SK-N-SH (cell line): ENCODE measurements around the gene TERC. TPM values are rescaled to one million over a fixed set of nuclear protein-coding genes. Genes with fewer than 3 reads are reported as not detected.

ENCODE experiments used
- CTCF ChIA-PET: fragments of 300-600, 350-600 bp; formaldehyde crosslinking; extraction: SDS; loops from one replicate; lab custom pipeline; 2021; lab: Yijun Ruan, JAX
- POLR2A ChIA-PET: fragments of 350-600 bp; sonication (Branson Sonifier 250); formaldehyde crosslinking; extraction: SDS; loops from one replicate; lab custom pipeline; 2020; ENCODE audit warnings: antibody characterized with exemption, inconsistent platforms; lab: Yijun Ruan, JAX
- DNase-seq: peaks from one replicate; pipeline ENCODE4 v3.0.0; 2012
- H2AFZ ChIP-seq: fragments of 200-600 bp; sonication (generic); 2 replicates; pipeline ENCODE4 v1.8.1; 2016; ENCODE audit warnings: antibody characterized with exemption, mild to moderate bottlenecking, low read depth
- H3F3A ChIP-seq: fragments of 200-600 bp; sonication (generic); replicated peaks from 2 replicates; pipeline ENCODE3; 2016; ENCODE audit warnings: antibody characterized with exemption, mild to moderate bottlenecking; ENCODE audit not compliant: insufficient read depth
- H3K27ac ChIP-seq, 2 experiments: fragments of 200-500 bp in 1 of 2; fragments of 200-600 bp in 1 of 2; sonication (Bioruptor generic) in 1 of 2; sonication (generic), shearing (Covaris generic) in 1 of 2; 2 replicates each; pipeline versions ENCODE4 v1.5.1 to v1.6.1; 2014 to 2016; ENCODE audit warnings: low read depth in 2 of 2, inconsistent platforms in 1 of 2, low read length in 1 of 2, mild to moderate bottlenecking in 1 of 2, mixed read lengths in 1 of 2
- H3K27me3 ChIP-seq: fragments of 200-600 bp; sonication (generic), shearing (Covaris generic); 2 replicates; pipeline ENCODE4 v1.6.1; 2016; ENCODE audit warnings: mixed run types; ENCODE audit not compliant: insufficient read depth
- H3K36me3 ChIP-seq, 2 experiments: fragments of 200-500 bp in 1 of 2; fragments of 200-600 bp in 1 of 2; sonication (Bioruptor generic) in 1 of 2; sonication (generic) in 1 of 2; replicated peaks in 1 of 2; 2 replicates each; pipeline versions ENCODE3 to v1.5.1; 2014 to 2016; ENCODE audit warnings: low read length in 1 of 2, mild to moderate bottlenecking in 1 of 2; ENCODE audit not compliant: insufficient read depth in 2 of 2, control insufficient read depth in 1 of 2
- H3K4me1 ChIP-seq, 2 experiments: fragments of 200-500 bp in 1 of 2; fragments of 200-600 bp in 1 of 2; sonication (Bioruptor generic) in 1 of 2; sonication (generic), shearing (Covaris generic) in 1 of 2; 2 replicates each; pipeline versions ENCODE4 v1.5.1 to v1.6.1; 2014 to 2016; ENCODE audit warnings: low read depth in 1 of 2, low read length in 1 of 2, mixed run types in 1 of 2; ENCODE audit not compliant: insufficient read depth in 2 of 2, control insufficient read depth in 1 of 2
- H3K4me2 ChIP-seq: fragments of 200-600 bp; sonication (generic), shearing (Covaris generic); 2 replicates; pipeline ENCODE4 v1.6.1; 2017; ENCODE audit warnings: mixed run types
- H3K4me3 ChIP-seq, 2 experiments: fragments of 200-500 bp in 1 of 2; fragments of 200-600 bp in 1 of 2; sonication (Bioruptor generic) in 1 of 2; sonication (generic), shearing (Covaris generic) in 1 of 2; 2 replicates each; pipeline versions ENCODE4 v1.5.1 to v1.8.1; 2014 to 2016; ENCODE audit warnings: low read depth in 2 of 2, inconsistent platforms in 1 of 2, low read length in 1 of 2, mild to moderate bottlenecking in 1 of 2, mixed read lengths in 1 of 2, moderate library complexity in 1 of 2
- H3K79me2 ChIP-seq: fragments of 200-600 bp; sonication (generic); 2 replicates; pipeline ENCODE4 v1.8.1; 2017; ENCODE audit warnings: mild to moderate bottlenecking; ENCODE audit not compliant: insufficient read depth
- H3K9ac ChIP-seq: fragments of 200-600 bp; sonication (generic); 2 replicates; pipeline ENCODE4 v1.6.1; 2017; ENCODE audit warnings: mixed run types
- H3K9me2 ChIP-seq: fragments of 200-600 bp; sonication (generic); 2 replicates; pipeline ENCODE4 v1.6.1; 2017; ENCODE audit warnings: mixed run types
- H3K9me3 ChIP-seq: fragments of 200-600 bp; sonication (generic); 2 replicates; pipeline ENCODE4 v1.6.1; 2017; ENCODE audit warnings: mixed run types, mild to moderate bottlenecking, moderate library complexity
- H4K20me1 ChIP-seq: fragments of 200-600 bp; sonication (generic); 2 replicates; pipeline ENCODE4 v1.6.1; 2017; ENCODE audit warnings: mild to moderate bottlenecking, mixed run types; ENCODE audit not compliant: insufficient read depth
- CHD2 ChIP-seq: fragments of 150-350 bp; IDR thresholded peaks from 2 replicates; pipeline ENCODE4 v1.6.1; 2018; ENCODE audit warnings: low read length; ENCODE audit not compliant: partially characterized antibody
- EP300 ChIP-seq, 2 experiments: IDR thresholded peaks; 2 replicates each; pipeline versions ENCODE4 v1.4.0 to v1.6.1; 2012; ENCODE audit warnings: borderline replicate concordance in 1 of 2, low read depth in 1 of 2, low read length in 1 of 2
- EZH2phosphoT487 ChIP-seq: fragments of 200-600 bp; sonication (generic); IDR thresholded peaks from 2 replicates; pipeline ENCODE4 v1.6.1; 2017; ENCODE audit warnings: low read depth, mixed run types, mild to moderate bottlenecking, antibody characterized with exemption, moderate library complexity, borderline replicate concordance
- FOSL2 ChIP-seq: IDR thresholded peaks from 2 replicates; pipeline ENCODE4 v1.4.0; 2012; ENCODE audit warnings: low read depth, mild to moderate bottlenecking, moderate library complexity, borderline replicate concordance
- FOXM1 ChIP-seq: IDR thresholded peaks from 2 replicates; pipeline ENCODE4 v1.4.0; 2012; ENCODE audit warnings: low read depth, mild to moderate bottlenecking
- GABPA ChIP-seq: IDR thresholded peaks from 2 replicates; pipeline ENCODE4 v1.4.0; 2012; ENCODE audit warnings: low read depth, mild to moderate bottlenecking
- GATA2 ChIP-seq: sonication (generic); formaldehyde crosslinking; IDR thresholded peaks from 2 replicates; pipeline ENCODE4 v1.5.0; 2020; ENCODE audit warnings: mild to moderate bottlenecking, missing genetic modification reagents
- MXI1 ChIP-seq: IDR thresholded peaks from 2 replicates; pipeline ENCODE4 v1.6.1; 2012; ENCODE audit warnings: mild to moderate bottlenecking, low read depth, low read length, improper control_type of control experiment
- NFIC ChIP-seq: IDR thresholded peaks from 2 replicates; pipeline ENCODE4 v1.4.0; 2012; ENCODE audit warnings: borderline replicate concordance
- POLR2AphosphoS5 ChIP-seq: IDR thresholded peaks from 2 replicates; pipeline ENCODE4 v1.6.1; 2012; ENCODE audit warnings: low read depth, low read length
- RCOR1 ChIP-seq: fragments of 150-350 bp; IDR thresholded peaks from 2 replicates; pipeline ENCODE4 v1.6.1; 2017; ENCODE audit warnings: antibody characterized with exemption, low read length
- RXRA ChIP-seq: IDR thresholded peaks from 2 replicates; pipeline ENCODE4 v1.4.0; 2012; ENCODE audit warnings: low read depth, mild to moderate bottlenecking, borderline replicate concordance
- SIN3A ChIP-seq: IDR thresholded peaks from 2 replicates; pipeline ENCODE4 v1.6.1; 2012; ENCODE audit warnings: low read depth, mild to moderate bottlenecking, low read length, moderate library complexity, borderline replicate concordance
- SMC3 ChIP-seq: IDR thresholded peaks from 2 replicates; pipeline ENCODE4 v1.6.1; 2012; ENCODE audit warnings: low read depth, low read length, improper control_type of control experiment
- TAF1 ChIP-seq: IDR thresholded peaks from 2 replicates; pipeline ENCODE4 v1.6.1; 2012; ENCODE audit warnings: low read depth, mild to moderate bottlenecking, low read length, moderate library complexity, borderline replicate concordance
- TCF12 ChIP-seq: IDR thresholded peaks from 2 replicates; pipeline ENCODE4 v1.4.0; 2012
- TEAD4 ChIP-seq: IDR thresholded peaks from 2 replicates; pipeline ENCODE4 v1.4.0; 2012; ENCODE audit warnings: mild to moderate bottlenecking, borderline replicate concordance; ENCODE audit not compliant: insufficient read depth
- YY1 ChIP-seq: IDR thresholded peaks from 2 replicates; pipeline ENCODE4 v1.4.0; 2012; ENCODE audit warnings: low read depth, mild to moderate bottlenecking
- WGBS: methylation state at CpG from one replicate; pipeline ENCODE4 v1.1.6; 2017; ENCODE audit warnings: low lambda C conversion rate; 5-methylcytosine and 5-hydroxymethylcytosine counted together
- polyA plus RNA-seq, 3 experiments: library from polyadenylated mRNA; depleted of rRNA; stranded (reverse); fragments of >200 nt; gene quantifications; 2 replicates each; pipeline ENCODE4 v1.2.3, GENCODE V29; 2012
- TF ChIP-seq, protein P1 (sequence below): fragments of 150-350 bp; IDR thresholded peaks from 2 replicates; pipeline ENCODE4 v1.6.1; 2017; ENCODE audit warnings: antibody characterized with exemption, low read length, low read depth, borderline replicate concordance
- TF ChIP-seq, protein P2 (sequence below): IDR thresholded peaks from 2 replicates; pipeline ENCODE4; 2012
- TF ChIP-seq, protein P3 (sequence below): IDR thresholded peaks from 2 replicates; pipeline ENCODE4 v1.4.0; 2012; ENCODE audit warnings: low read depth, borderline replicate concordance
- TF ChIP-seq, protein P4 (sequence below): IDR thresholded peaks from 2 replicates; pipeline ENCODE4 v1.4.0; 2012; ENCODE audit warnings: low read depth, borderline replicate concordance
- TF ChIP-seq, protein P5 (sequence below): fragments of 200-600 bp; sonication (generic); IDR thresholded peaks from 2 replicates; pipeline ENCODE4 v1.6.1; 2017; ENCODE audit warnings: antibody characterized with exemption, mild to moderate bottlenecking, moderate library complexity
- TF ChIP-seq, protein P6 (sequence below): IDR thresholded peaks from 2 replicates; pipeline ENCODE4 v1.4.0; 2012; ENCODE audit warnings: low read depth
- TF ChIP-seq, protein P7 (sequence below): fragments of 150-350 bp; IDR thresholded peaks from 2 replicates; pipeline ENCODE4 v1.6.1; 2016; ENCODE audit warnings: mild to moderate bottlenecking, low read depth, low read length

Gene TERC
- polyA plus RNA-seq, 1 of the 3 experiments (the other 2 are of a cell fraction), result 0.64 TPM

DNA sequence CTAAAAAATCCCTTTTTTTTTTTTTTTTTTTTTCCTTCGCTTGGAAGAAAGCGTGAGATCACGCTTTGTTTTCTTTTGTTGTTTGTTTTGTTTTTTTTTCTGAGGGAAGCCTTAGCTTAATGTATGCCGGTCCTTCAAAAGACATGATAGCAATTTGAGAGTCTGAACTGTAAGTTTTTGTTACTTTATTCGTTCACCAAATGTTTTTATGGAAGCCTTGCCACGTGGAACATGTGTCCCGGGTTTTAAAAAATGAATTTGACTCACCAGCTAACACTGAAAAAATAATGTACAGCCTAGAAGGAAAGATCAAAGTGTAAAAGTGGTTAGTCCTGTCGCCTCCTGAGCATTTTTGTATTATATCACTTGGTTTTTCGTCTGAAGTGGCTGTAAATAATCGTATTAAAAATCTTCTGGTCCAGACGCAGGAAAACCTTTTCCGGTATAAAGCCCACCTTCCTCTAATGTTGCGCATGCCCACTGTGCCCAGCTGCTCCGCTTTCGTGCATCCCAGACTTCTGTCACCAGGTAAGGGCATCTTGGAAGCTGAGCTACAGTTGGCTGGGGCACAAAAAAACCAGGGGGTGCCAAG, 7.5 kb upstream of the TERC start:
- Histone ChIP-seq H3K36me3 (peaks cover 27 to 32% of the 10 kb centered on the region in 2 experiments), H4K20me1 (0 out of 2 replicates have a peak, but pooled peaks cover 4% of the 10 kb centered on the region), H3K27me3 (no peaks in the 10 kb centered on the region), H3K4me1 (peaks cover 4 to 10% of the 10 kb centered on the region in 2 experiments; a peak in 3 of 4 replicates), H3F3A (peaks cover 38% of the 10 kb centered on the region), H3K9me2 (no peaks in the 10 kb centered on the region), H3K4me3 (peak overlapping the region; percentile 100), H3K79me2 (peaks cover 42% of the 10 kb centered on the region), H2AFZ (peak overlapping the region; percentile 100), H3K4me2 (peak overlapping the region; percentile 93), H3K9me3 (no peaks in the 10 kb centered on the region), H3K27ac (peak overlapping the region; percentile 96 to 99), H3K9ac (peak overlapping the region; percentile 92)
- WGBS, result 1% methylated on average over 15 of the region's 15 CpGs
- ChIA-PET CTCF (interaction anchor here (0.9 to 3.1 kb wide), 3 partner anchors 9 to 103 kb away, joined by 3 to 13 read pairs (median 3); no protein-coding TSS in a partner anchor), POLR2A (interaction anchor here (0.6 to 1.7 kb wide), 4 partner anchors 37 to 1080 kb away, joined by 3 to 13 read pairs (median 5); partner anchors contain the start of genes LRRC34 and LRRIQ4)
- DNase-seq, result peak; percentile 78
- no peak for TF ChIP-seq FOXM1
- TF ChIP-seq EP300 (IDR thresholded peaks at IDR 0.05; ENCODE audit: borderline replicate concordance in 1 of 2, low read depth in 1 of 2, low read length in 1 of 2), result peak in 1 of 2 experiments; percentile 52; a peak in 1 of 4 replicates
- TF ChIP-seq EZH2phosphoT487, result no peak
- TF ChIP-seq, protein P1, sequence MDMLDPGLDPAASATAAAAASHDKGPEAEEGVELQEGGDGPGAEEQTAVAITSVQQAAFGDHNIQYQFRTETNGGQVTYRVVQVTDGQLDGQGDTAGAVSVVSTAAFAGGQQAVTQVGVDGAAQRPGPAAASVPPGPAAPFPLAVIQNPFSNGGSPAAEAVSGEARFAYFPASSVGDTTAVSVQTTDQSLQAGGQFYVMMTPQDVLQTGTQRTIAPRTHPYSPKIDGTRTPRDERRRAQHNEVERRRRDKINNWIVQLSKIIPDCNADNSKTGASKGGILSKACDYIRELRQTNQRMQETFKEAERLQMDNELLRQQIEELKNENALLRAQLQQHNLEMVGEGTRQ, result no peak
- TF ChIP-seq, protein P2, sequence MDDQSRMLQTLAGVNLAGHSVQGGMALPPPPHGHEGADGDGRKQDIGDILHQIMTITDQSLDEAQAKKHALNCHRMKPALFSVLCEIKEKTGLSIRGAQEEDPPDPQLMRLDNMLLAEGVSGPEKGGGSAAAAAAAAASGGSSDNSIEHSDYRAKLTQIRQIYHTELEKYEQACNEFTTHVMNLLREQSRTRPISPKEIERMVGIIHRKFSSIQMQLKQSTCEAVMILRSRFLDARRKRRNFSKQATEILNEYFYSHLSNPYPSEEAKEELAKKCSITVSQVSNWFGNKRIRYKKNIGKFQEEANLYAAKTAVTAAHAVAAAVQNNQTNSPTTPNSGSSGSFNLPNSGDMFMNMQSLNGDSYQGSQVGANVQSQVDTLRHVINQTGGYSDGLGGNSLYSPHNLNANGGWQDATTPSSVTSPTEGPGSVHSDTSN, result no peak
- TF ChIP-seq MXI1, result peak; percentile 94; the same call in 1 of the 2 replicates
- no peak for TF ChIP-seq TEAD4
- no peak for TF ChIP-seq NFIC
- TF ChIP-seq SMC3, result no peak
- TF ChIP-seq, protein P3, sequence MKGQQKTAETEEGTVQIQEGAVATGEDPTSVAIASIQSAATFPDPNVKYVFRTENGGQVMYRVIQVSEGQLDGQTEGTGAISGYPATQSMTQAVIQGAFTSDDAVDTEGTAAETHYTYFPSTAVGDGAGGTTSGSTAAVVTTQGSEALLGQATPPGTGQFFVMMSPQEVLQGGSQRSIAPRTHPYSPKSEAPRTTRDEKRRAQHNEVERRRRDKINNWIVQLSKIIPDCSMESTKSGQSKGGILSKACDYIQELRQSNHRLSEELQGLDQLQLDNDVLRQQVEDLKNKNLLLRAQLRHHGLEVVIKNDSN, result no peak
- TF ChIP-seq, protein P4, sequence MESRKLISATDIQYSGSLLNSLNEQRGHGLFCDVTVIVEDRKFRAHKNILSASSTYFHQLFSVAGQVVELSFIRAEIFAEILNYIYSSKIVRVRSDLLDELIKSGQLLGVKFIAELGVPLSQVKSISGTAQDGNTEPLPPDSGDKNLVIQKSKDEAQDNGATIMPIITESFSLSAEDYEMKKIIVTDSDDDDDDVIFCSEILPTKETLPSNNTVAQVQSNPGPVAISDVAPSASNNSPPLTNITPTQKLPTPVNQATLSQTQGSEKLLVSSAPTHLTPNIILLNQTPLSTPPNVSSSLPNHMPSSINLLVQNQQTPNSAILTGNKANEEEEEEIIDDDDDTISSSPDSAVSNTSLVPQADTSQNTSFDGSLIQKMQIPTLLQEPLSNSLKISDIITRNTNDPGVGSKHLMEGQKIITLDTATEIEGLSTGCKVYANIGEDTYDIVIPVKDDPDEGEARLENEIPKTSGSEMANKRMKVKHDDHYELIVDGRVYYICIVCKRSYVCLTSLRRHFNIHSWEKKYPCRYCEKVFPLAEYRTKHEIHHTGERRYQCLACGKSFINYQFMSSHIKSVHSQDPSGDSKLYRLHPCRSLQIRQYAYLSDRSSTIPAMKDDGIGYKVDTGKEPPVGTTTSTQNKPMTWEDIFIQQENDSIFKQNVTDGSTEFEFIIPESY, result no peak
- TF ChIP-seq GABPA, result peak; percentile 52
- TF ChIP-seq, protein P5, sequence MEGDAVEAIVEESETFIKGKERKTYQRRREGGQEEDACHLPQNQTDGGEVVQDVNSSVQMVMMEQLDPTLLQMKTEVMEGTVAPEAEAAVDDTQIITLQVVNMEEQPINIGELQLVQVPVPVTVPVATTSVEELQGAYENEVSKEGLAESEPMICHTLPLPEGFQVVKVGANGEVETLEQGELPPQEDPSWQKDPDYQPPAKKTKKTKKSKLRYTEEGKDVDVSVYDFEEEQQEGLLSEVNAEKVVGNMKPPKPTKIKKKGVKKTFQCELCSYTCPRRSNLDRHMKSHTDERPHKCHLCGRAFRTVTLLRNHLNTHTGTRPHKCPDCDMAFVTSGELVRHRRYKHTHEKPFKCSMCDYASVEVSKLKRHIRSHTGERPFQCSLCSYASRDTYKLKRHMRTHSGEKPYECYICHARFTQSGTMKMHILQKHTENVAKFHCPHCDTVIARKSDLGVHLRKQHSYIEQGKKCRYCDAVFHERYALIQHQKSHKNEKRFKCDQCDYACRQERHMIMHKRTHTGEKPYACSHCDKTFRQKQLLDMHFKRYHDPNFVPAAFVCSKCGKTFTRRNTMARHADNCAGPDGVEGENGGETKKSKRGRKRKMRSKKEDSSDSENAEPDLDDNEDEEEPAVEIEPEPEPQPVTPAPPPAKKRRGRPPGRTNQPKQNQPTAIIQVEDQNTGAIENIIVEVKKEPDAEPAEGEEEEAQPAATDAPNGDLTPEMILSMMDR, result no peak
- no peak for TF ChIP-seq TAF1
- peak; percentile 20; the same call in 1 of the 2 replicates for TF ChIP-seq POLR2AphosphoS5
- TF ChIP-seq CHD2, result peak; percentile 9
- TF ChIP-seq RXRA, result no peak
- TF ChIP-seq, protein P6, sequence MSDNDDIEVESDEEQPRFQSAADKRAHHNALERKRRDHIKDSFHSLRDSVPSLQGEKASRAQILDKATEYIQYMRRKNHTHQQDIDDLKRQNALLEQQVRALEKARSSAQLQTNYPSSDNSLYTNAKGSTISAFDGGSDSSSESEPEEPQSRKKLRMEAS, result peak; percentile 96
- no peak for TF ChIP-seq TCF12
- TF ChIP-seq GATA2, result 0 out of 2 replicates have a peak, but pooled peaks have one; percentile 2
- 0 out of 2 replicates have a peak, but pooled peaks have one; percentile 43 for TF ChIP-seq YY1
- TF ChIP-seq RCOR1, result no peak
- TF ChIP-seq, protein P7, sequence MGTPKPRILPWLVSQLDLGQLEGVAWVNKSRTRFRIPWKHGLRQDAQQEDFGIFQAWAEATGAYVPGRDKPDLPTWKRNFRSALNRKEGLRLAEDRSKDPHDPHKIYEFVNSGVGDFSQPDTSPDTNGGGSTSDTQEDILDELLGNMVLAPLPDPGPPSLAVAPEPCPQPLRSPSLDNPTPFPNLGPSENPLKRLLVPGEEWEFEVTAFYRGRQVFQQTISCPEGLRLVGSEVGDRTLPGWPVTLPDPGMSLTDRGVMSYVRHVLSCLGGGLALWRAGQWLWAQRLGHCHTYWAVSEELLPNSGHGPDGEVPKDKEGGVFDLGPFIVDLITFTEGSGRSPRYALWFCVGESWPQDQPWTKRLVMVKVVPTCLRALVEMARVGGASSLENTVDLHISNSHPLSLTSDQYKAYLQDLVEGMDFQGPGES, result no peak
- no peak for TF ChIP-seq FOSL2
- TF ChIP-seq SIN3A, result no peak
